ENCODE measurements around the gene TLR2.

TLR2 gene

DNA sequence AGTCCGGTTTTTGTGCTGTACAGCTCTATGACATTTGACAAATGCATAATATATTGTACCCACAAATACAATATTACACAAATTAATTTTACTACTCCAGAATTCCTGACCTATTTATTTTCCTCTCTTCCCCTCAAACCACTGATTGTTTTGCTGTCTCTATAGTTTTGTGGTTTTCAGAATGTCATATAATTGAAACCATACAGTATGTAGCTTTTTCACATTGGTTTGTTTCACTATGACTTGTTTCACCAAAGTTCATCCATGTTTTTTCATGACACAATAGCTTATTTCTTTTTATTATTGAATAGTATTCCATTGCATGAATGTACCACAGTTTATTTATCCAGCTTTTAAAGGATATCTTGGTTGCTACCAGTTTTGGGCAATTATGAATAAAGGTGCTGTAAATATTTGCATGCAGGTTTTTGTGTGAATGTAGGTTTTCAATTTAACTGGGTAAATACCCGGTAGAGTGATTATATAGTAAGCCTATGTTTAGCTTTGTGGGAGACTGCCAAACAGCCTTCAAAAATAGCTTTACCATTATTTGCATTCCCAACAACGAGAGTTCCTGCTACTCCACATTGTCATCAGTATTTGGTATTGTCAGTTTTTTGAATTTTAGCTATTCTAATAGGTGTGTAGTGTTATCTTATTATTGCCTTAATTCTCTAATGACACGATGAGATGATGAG lies 49.8 kb downstream of the TLR2 start:
- no peak for DNase-seq (ENCODE audit: low read depth in 2 of 2)

GRCh38 chr4:153735906-153736461 lies 51.9 kb downstream of the TLR2 start:
- DNase-seq (ENCODE audit: low read depth in 2 of 2), result no peak

- DNase-seq (ENCODE audit: low read depth in 2 of 2), result no peak
Observed at GRCh38 chr4:153741541-153741940, 57.5 kb downstream of the TLR2 start.

- DNase-seq (ENCODE audit: low read depth in 2 of 2), result no peak
Observed at GRCh38 chr4:153745651-153746050, 61.6 kb downstream of the TLR2 start.

DNA sequence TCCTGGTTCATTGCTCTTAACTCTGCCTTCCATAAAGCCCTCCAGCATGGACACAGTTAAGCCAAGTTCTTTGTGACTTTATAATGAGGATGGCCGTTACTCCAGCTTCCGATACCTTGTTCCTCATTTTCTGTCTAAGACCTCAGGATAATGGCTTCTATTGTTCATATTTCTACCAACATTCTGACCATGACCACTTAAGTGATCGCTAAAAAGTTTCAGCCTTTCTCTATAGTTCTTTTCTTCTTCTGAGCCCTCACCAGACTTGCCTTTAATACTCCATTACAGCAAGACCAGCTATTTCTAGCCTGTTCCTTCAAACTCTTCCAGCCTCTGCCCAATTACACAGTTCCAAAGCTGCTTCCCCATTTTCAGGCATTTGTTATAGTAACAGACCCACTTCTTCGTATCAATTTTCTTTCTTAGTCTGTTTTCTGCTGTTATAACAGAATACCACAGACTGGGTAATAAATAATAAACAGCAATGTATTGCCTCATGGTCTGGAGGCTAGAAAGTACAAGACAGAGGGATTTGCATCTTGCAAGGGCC lies 63.4 kb downstream of the TLR2 start:
- DNase-seq (ENCODE audit: low read depth in 2 of 2), result no peak

DNA sequence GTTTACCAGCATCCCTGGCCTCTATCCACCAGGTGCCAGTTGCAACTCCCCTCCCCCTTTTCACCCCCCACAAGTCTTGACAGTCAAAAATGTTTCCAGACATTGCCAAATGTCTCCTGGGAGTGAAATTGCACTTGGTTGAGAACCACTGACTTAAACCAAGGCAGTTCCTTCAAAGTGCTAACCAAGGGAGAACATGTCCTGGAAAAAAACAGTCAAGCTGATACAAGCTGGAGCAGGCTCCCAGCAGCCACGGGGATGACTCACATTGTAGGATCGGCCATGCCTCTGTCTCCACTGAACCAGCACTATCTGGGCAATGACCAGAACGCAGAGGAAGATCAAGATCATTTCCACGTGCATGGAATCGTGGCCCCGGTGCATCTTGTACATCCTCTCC lies 64.3 kb downstream of the TLR2 start:
- no peak for DNase-seq (ENCODE audit: low read depth in 2 of 2)

GRCh38 chr4:153750197-153750817 lies 66.2 kb downstream of the TLR2 start:
- DNase-seq (ENCODE audit: low read depth in 2 of 2), result peak; percentile 45 to 54

DNA sequence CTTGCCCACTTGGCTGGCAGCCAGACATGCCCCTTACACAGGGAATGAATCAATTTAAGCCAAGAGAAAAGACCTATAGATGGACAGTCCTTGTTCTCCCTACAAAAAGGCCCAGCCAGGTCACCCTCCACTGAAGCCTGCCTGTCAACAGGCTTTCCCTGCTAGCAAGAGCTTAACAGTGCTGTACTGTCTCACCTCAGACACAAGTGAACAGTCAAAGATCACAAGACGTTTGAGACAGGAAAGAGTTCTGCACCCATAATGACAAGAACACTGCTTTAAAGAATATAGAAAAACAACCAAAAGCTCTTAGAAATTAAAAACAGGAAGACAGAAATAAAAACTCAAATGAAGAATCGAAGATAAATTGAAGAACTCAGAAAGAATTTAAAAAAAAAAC lies 71.1 kb downstream of the TLR2 start:
- DNase-seq (ENCODE audit: low read depth in 2 of 2), result no peak

All from activated CD4-positive, alpha-beta T cell treated with anti-CD3 and anti-CD28 coated beads for 24 hours (primary cell).